Measurements from ENCODE around the gene P3H2. TPM values are rescaled to one million over a fixed set of nuclear protein-coding genes. Genes with fewer than 3 reads are reported as not detected.

Gene P3H2
- total RNA-seq, 4 donors from 2014 or later: 15.6 to 41.5 (median 27.1) TPM

DNA sequence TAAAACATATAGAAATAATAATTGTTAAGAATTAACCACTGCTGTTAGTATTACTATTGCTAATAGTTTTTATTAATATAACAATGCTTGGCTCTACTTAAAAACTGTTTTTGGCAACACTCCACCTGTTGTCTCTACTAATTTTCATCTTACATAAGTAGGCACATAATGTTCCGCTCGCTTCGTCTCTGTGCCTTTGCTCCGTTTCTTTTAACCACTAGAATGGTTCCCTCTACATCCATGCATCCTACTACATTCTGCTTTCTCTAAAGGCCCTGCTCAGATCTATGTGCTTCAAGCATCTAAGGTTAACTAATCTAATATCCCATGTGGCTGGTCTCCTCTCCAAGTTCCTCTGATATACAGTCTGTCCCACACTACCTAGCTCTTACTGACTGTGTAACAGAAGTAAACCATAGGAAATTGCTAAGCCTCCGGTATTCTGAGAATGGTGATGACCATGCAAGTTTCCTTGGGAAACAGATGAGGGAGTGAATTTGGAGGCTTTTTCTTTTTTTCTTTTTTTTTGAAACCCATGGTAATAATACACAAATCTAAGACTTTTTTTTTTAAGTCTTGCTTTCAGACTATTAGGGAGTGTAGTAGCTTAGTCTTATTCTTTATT, 138.3 kb downstream of the P3H2 start:
- TF ChIP-seq, protein P1, sequence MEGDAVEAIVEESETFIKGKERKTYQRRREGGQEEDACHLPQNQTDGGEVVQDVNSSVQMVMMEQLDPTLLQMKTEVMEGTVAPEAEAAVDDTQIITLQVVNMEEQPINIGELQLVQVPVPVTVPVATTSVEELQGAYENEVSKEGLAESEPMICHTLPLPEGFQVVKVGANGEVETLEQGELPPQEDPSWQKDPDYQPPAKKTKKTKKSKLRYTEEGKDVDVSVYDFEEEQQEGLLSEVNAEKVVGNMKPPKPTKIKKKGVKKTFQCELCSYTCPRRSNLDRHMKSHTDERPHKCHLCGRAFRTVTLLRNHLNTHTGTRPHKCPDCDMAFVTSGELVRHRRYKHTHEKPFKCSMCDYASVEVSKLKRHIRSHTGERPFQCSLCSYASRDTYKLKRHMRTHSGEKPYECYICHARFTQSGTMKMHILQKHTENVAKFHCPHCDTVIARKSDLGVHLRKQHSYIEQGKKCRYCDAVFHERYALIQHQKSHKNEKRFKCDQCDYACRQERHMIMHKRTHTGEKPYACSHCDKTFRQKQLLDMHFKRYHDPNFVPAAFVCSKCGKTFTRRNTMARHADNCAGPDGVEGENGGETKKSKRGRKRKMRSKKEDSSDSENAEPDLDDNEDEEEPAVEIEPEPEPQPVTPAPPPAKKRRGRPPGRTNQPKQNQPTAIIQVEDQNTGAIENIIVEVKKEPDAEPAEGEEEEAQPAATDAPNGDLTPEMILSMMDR (IDR thresholded peaks at IDR 0.05): no peak
- TF ChIP-seq POLR2A (IDR thresholded peaks at IDR 0.05; ENCODE audit: low read depth) (no peak), EP300 (IDR thresholded peaks at IDR 0.05) (no peak), POLR2AphosphoS5 (IDR thresholded peaks at IDR 0.05) (no peak)
- no peak overlapping the region for H3K4me3 ChIP-seq
- H3K27me3 ChIP-seq: no peaks in the 10 kb centered on the region
- peaks cover 21 to 30% (median 27%) of the 10 kb centered on the region in 4 donors for H3K4me1 ChIP-seq
- peak overlapping the region; percentile 44 to 75 (median 54) for H3K27ac ChIP-seq (replicated peaks in 1 of 4)
- H3K9me3 ChIP-seq: no peaks in the 10 kb centered on the region
- 51% methylated on average over 5 of the region's 5 CpGs for WGBS
- intact Hi-C loops (cut with DNase I): no loop called here
- H3K36me3 ChIP-seq: no peaks in the 10 kb centered on the region
- no peak for DNase-seq (ENCODE audit: extremely low spot score)

- H3K36me3 ChIP-seq: no peaks in the 10 kb centered on the region
- peak overlapping the region; percentile 44 to 75 (median 54) for H3K27ac ChIP-seq (replicated peaks in 1 of 4)
- H3K4me3 ChIP-seq: no peak overlapping the region
- TF ChIP-seq EP300 (IDR thresholded peaks at IDR 0.05): no peak
- TF ChIP-seq POLR2AphosphoS5 (IDR thresholded peaks at IDR 0.05): peak; percentile 50 to 62
- H3K9me3 ChIP-seq: no peaks in the 10 kb centered on the region
- DNase-seq (ENCODE audit: extremely low spot score): no peak
- no peaks in the 10 kb centered on the region for H3K27me3 ChIP-seq
- peaks cover 21 to 30% (median 27%) of the 10 kb centered on the region in 4 donors for H3K4me1 ChIP-seq
- intact Hi-C loops (cut with DNase I): no loop called here
These were observed 139.0 kb downstream of the P3H2 start for GRCh38 chr3:189981668-189982067.

DNA sequence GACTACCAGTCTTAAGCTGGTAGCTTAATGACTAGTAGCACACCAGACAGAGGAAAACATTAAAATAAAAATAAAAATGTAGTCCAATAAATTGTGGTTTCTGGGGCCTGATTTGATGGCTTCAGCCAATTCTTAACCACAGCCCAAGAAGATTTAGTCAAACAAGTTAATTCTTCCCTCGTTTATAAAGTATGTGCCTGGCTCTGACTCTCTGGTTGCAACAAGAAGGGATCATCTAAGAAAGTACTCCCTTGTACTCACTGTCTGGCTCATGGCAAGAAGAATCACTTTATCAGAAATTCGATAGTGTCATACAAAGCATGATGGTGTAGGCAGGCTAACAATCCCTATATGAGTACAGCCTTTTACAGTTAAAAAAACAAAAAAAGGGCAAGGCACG, 141.9 kb downstream of the P3H2 start:
- 75% methylated on average over 3 of the region's 3 CpGs for WGBS

DNA sequence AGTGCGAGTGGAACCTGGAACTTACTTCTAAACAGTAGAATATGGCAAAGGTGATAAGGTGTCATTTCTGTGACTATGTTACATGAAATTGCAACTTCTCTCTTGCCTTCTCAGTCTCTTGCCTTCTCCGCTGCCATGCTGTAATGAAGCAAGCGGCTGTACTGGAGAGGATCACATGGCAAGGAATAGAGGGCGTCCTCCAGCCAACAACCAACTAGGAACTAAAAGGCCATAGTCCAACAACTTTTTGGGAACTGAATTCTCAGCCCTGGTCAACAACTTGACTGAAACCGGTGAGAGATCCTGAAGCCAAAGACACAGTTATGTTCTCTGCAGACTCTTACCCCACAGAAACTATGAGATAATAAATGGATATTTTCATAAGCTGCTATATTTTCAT, 143.5 kb downstream of the P3H2 start:
- no peak for DNase-seq (ENCODE audit: extremely low spot score)
- Histone ChIP-seq H3K9me3 (no peaks in the 10 kb centered on the region), H3K27ac (replicated peaks in 1 of 4) (no peak overlapping the region), H3K36me3 (peaks cover 0 to 8% (median 2%) of the 10 kb centered on the region in 4 donors), H3K4me3 (no peak overlapping the region), H3K27me3 (no peaks in the 10 kb centered on the region), H3K4me1 (peaks cover 15 to 34% (median 27%) of the 10 kb centered on the region in 4 donors)
- TF ChIP-seq, protein P1 (IDR thresholded peaks at IDR 0.05): no peak
- TF ChIP-seq POLR2A (IDR thresholded peaks at IDR 0.05; ENCODE audit: low read depth) (no peak), POLR2AphosphoS5 (IDR thresholded peaks at IDR 0.05) (no peak), EP300 (IDR thresholded peaks at IDR 0.05) (no peak)
- intact Hi-C loops (cut with DNase I): no loop called here
- WGBS: 85% methylated on average over 5 of the region's 5 CpGs

More for the DNA sequence above, 141.9 kb downstream of the P3H2 start:
- Histone ChIP-seq H3K9me3 (no peaks in the 10 kb centered on the region), H3K27ac (replicated peaks in 1 of 4) (no peak overlapping the region), H3K4me1 (peaks cover 21 to 44% (median 37%) of the 10 kb centered on the region in 4 donors), H3K36me3 (no peaks in the 10 kb centered on the region), H3K4me3 (no peak overlapping the region), H3K27me3 (no peaks in the 10 kb centered on the region)
- no peak for DNase-seq (ENCODE audit: extremely low spot score)
- intact Hi-C loops (cut with DNase I): no loop called here
- TF ChIP-seq POLR2A (IDR thresholded peaks at IDR 0.05; ENCODE audit: low read depth) (no peak), EP300 (IDR thresholded peaks at IDR 0.05) (no peak), POLR2AphosphoS5 (IDR thresholded peaks at IDR 0.05) (no peak)
- TF ChIP-seq, protein P1 (IDR thresholded peaks at IDR 0.05): no peak

GRCh38 chr3:189975391-189975990, 145.2 kb downstream of the P3H2 start:
- intact Hi-C loops (cut with DNase I): no loop called here
- peaks cover 0 to 19% (median 4%) of the 10 kb centered on the region in 4 donors for H3K36me3 ChIP-seq
- no peaks in the 10 kb centered on the region for H3K9me3 ChIP-seq
- no peaks in the 10 kb centered on the region for H3K27me3 ChIP-seq
- peak overlapping the region in 1 of 4 donors; percentile 34 for H3K27ac ChIP-seq (replicated peaks in 1 of 4)
- no peak for DNase-seq (ENCODE audit: extremely low spot score)
- no peak overlapping the region for H3K4me3 ChIP-seq
- TF ChIP-seq POLR2AphosphoS5 (IDR thresholded peaks at IDR 0.05): no peak
- no peak for TF ChIP-seq EP300 (IDR thresholded peaks at IDR 0.05)
- no peak for TF ChIP-seq POLR2A (IDR thresholded peaks at IDR 0.05; ENCODE audit: low read depth)
- TF ChIP-seq, protein P1 (IDR thresholded peaks at IDR 0.05): no peak
- H3K4me1 ChIP-seq: peaks cover 0 to 17% (median 11%) of the 10 kb centered on the region in 4 donors
- WGBS: 39% methylated on average over 4 of the region's 4 CpGs
